Activated CD8-positive, alpha-beta memory T cell treated with anti-CD3 and anti-CD28 coated beads, Interleukin-2, amount 50 U/mL, for 48 hours (primary cell): ENCODE measurements around the gene ST7.
"Not testable (repeated sequence)": the region's sequence is repeated elsewhere in the genome, so short reads cannot be mapped to it uniquely, and the experiment has no call there.

Source experiments
- DNase-seq: peaks from one replicate; pipeline ENCODE4 v3.0.0-alpha.2; 2020

Gene ST7

DNA sequence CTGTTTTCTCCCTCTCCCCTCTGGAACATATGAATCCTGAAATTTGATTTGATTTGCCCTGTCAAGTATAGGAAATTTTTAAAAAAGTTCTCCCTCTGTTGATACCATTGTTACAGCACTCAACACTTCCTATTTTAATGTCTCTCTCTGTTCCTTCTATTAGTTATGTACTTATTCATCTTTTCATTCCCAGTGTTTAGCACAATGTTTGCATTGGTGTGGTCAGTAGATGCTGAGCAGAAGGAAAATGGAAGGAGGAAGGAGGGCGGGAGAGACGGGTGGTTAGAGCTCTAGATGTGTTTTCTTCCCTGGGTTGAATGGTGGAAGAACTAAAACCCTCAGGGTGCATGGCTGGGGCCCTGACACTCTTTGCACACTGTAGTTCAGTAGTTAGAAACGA, 290.1 kb downstream of the ST7 start:
- DNase-seq = no peak

DNA sequence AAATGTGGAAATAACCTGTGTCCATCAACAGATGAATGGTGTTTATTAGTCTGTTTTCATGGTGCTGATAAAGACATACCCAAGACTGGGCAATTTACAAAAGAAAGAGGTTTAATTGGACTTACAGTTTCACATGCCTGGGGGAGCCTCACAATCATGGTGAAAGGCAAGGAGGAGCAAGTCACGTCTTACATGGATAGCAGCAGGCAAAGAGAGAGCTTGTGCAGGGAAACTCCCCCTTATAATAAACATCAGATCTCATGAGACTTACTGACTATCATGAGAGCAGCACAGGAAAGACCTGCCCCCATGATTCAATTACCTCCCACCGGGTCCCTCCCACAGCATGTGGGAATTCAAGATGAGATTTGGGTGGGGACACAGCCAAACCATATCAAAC, 292.4 kb downstream of the ST7 start:
- DNase-seq = not testable (repeated sequence)

DNA sequence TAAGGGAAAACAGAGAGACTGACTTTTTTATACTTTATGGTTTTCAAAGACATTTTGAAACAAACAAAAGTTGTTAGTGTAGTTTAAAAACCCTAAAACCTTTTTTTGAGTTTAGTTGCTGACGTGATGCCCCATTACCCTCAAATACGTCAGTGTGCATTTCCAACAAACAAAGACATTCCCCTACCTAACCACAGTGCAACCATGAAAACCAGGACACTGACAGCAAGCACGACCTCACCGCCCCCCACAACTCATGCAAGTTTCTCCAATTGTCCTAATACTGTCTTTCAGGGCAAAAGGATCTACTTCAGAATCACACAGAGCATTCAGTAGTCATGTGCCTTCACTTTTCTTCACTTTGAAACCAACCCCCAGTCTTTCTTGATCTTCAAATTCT, 294.5 kb downstream of the ST7 start:
- no peak for DNase-seq

DNA sequence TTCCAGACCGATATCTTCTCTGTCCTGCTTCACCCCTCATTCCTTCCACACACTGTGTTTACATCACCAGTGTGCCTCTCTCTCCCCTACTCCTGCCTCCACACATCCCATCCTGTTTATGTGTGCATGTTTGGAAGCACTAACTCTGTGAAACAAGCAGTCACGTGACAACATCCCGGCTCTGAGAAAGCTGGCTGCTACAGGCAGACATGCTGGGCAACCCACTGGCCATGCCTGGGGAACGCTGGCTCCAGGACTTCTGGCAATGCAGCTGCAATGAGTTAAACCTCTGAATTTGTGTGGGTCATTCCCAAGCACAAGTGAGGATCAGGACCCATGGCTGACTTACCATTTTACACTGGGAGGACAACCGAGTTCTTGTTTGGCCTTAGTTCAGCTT, 295.5 kb downstream of the ST7 start:
- no peak for DNase-seq

DNA sequence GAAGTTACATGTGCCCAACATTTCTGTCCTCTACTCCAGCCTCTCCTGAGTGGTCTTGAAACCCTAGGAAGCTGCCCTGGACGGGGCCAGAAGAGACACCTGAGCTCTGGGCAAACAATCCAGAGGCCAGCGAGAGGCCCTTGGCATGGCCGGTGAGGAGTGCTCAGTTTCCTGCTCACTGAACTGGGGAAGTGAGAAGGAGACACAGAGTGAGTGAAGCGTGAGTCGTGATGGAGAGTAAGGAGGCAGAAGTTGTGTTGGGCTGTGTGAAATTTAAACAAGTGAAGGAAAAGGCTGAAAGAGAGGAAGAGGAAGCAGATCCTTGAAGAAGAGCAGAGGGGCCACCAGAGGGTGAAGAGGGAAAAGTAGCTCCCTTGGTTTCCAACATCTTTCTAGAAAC, 296.4 kb downstream of the ST7 start:
- no peak for DNase-seq

DNA sequence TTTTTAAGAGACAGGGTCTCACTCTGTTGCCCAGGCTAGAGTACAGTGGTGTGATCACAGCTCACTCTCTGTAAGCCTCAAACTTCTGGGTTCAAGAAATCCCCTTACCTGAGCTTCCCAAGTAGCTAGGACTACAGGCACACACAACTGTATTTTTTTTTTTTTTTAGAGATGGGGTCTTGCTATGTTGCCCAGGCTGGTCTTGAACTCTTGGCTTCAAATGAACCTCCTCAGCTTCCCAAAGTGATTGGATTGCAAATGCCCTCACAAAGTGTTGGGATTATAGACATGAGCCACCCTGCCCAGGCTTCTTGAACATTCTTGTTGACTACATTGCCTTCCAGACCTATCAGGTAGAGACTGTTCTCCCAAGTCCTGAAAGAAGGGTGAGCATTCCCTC, 296.9 kb downstream of the ST7 start:
- no peak for DNase-seq

DNA sequence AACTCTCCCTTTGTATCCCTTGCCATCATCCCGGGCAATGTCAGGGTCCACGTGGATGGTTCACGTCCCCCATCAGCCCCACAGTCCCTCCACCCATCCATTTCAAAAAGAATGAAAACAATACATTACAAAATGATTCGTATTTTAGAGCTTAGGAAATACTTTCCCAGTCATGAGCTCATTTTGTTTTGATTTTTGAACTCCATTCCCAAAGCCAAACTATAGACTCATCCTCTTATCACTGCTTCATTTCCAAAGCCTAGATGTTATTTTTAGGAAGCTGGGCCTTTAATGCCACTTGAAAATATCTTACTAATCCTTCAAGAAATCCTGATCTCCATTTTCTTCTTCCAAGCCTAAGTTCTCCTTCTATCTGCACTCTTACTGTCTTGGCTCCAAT, 297.5 kb downstream of the ST7 start:
- DNase-seq = no peak

DNA sequence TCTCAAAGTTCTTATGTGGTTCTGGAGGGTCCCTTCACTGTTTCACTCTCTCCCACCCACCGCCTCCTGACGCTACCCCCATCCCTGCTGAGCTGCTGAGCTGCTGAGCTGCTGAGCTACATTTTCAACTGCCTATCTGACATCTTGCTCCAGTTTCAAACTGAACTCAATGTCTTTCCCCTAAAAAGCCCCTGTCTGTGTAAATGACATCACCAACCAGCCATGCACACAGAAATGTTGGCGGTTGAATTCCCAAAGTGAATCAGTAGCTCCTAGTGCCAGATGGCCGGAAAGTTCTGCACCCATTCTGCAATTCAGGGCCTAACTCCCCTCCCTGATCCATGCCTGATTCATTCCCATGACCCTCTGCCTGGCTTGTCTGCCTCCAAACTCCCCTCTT, 298.4 kb downstream of the ST7 start:
- DNase-seq = no peak

DNA sequence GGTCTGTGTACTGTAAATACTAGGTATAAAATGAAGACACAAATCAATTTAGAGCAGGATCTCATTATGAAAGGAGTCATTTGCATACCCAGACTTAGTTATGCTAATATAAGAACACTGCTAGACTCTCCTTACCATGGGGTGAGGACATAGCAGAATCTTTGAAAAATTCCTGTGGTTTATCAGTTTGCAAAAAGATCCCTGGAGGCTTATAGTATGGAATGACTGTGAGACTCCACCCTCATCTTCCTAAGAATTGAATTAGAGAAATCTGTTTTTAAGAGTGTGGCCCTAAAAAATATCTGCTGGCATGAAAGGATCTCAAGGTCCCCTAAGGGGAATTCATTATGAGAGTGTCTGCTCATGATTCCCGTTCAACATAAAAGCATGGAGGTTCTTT, 306.3 kb downstream of the ST7 start:
- no peak for DNase-seq

DNA sequence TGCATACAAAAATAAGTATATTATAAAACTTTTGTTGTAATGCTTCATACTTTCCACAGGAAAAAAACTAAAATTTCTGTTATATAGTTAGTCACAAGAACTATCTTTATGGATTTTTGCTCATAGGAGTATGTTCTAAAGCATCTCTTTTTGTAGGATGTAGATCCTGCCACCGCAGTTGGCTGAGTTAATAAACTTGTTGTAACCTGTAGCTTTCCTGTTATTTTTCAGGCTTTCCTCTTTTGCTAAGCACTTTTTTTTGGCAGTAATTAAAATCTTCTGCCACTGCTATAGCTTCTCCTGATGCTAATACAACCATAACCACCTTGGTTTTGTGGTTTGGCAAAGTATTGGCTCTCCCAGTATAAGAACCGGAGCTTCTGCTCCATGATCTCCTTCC, 309.2 kb downstream of the ST7 start:
- DNase-seq = no peak

DNA sequence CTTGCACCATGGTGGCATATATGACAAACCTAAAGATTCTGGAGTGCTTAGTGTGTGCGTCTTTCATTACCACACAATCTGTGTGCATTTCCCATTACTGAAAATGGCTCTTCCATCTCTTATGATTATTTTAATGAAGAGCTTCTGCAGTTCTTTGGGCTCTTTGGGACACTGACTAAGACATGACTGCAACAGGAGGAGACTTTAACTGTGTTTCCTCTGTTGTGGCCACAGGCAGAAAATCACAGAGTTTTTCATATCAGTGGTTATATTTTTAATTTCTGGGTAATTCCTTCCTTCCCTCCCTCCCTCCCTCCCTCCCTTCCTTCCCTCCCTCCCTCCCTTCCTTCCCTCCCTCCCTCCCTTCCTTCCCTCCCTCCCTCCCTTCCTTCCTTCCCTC, 311.4 kb downstream of the ST7 start:
- no peak for DNase-seq

DNA sequence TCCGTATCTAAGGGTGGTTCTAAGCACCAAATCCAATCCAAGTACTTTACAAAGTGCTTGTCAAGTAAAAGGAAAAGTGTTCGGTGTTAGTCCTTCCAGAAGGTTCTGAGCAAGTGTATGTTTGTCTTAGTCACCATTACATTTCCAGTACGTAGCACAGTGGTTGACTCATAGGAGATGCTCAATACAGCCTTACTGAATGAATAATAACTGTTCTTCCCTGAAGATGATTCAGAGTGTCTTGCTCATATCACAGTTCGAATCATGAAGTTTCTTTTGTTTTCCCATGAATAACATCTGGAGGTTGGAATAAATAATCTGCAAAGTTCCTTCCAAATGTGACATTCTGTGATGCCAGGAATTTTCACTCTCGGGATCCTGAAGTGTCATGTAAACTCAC, 316.1 kb downstream of the ST7 start:
- DNase-seq = no peak

DNA sequence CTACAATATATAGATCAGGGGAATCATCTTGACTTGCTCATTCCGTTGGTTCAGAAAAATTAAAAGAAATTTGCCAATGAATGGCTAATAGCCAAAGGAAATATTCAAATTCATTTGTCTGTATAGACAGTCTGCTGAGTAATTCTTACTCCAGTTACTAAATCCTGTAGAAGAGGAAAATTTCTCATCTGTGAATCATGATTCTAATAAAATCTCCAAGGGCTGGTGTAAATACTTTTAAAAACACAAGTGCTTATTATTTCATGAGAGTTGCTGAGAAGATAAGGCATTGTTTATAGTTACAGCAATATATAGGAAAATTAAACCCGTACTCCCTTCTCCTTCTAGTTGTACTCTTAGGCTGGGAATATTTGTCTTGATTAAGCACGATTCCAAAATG, 316.6 kb downstream of the ST7 start:
- no peak for DNase-seq

DNA sequence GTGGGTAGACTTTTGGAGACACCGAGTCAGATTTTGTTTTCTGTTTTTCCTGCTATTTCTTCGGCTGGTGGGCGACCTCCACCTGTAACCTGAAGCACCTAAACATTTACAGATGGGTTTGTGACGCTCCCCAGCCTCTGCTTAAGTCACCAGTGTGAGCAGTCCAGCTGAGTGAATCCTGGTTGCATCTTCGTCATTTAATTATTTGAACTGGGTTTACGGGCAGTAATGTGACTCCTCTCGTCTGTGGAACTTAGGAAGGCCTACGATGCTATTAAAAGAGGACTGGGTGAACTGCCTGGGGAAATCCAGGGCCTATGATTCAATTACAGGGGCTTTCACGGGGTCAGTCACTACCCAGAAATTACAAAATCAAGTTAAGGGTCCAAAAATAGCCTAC, 317.1 kb downstream of the ST7 start:
- no peak for DNase-seq

DNA sequence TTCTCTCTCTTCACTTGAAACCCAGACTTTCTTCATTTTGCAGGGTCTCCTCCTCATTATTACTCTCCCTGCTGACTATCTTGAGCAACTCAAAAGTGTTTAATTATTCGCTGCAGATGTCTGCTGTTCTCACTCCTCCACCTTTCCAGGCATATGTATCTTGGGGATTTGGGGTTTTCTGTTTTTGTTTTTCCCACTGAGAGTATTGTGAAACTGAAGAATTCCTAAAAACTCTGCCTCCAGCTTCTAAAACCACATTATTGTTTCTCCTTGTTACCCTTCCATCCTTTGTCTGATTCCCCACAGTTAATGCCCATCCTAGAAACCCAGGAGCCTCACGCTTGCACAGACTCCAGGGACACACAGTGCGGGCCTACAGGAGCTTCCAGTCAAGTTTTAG, 318.3 kb downstream of the ST7 start:
- no peak for DNase-seq

DNA sequence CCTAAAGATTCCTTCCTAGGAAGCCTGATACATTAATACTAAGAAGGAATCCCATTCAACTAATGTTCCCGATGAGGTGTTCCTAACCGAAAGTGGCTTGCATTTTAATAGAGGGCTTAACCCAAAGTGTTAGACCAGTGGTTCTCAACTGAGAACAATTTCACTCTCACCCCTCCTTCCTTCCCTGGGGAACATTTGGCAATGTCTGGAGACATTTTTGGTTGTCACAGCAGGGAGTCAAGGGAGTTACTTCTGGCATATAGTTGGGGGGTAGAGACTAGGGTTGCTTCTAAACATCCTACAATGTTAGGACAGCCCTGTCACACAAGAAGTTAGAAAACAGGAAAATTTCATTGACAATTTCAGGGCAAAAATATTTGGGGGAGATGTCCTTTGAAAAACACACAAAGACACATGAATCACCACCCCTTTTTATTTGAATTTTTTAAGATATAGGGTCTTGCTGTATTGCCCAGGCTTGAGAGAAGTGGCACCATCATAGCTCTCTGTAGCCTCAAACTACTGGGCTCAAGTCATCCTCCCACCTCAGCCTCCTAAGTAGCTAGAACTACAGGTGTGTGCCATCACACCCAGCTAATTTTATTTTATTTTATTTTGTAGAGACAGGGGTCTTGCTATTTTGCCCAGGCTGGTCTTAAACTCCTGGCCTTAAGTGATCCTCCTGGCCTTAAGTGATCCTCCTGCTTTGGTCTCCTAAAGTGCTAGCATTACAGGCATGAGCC, 318.9 kb downstream of the ST7 start:
- no peak for DNase-seq

DNA sequence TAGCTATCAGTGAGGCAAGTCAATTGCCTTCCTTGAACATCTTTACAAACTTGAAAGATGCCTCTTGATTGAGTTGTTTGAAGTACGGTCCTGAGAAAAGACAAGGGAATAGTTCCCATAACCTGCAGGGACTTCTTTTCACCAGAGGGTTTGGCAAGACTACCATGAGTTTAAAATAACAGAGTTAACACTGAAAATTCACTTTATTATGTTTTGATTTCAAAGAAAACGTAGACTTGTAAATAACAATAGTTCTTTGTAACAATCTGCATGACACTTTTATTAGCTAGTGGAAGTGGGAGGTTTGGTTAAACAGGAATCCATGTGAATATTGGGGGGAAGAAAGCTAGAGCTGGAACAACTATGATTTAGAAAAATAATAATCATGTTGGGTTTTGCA, 320.0 kb downstream of the ST7 start:
- no peak for DNase-seq

DNA sequence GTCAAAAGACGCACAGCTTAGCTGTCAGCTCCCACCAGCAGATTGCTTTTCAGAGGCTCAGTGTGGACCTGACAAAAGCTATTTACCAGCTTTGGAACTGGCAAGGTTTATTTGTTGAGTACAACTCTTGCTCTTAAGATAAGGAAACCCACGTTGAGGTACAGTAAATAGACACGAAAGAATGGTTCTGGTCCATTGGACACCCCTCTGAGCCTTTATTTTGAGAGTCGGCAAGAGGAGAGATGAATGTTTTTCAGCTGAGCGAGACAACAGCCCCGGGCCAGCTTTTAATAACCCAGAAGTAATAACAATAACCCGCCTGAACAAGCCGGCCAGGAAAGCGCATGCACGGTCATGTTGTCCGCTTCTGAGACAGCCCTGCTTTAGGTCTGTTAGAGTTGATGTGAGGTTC, 320.5 kb downstream of the ST7 start:
- DNase-seq = no peak

DNA sequence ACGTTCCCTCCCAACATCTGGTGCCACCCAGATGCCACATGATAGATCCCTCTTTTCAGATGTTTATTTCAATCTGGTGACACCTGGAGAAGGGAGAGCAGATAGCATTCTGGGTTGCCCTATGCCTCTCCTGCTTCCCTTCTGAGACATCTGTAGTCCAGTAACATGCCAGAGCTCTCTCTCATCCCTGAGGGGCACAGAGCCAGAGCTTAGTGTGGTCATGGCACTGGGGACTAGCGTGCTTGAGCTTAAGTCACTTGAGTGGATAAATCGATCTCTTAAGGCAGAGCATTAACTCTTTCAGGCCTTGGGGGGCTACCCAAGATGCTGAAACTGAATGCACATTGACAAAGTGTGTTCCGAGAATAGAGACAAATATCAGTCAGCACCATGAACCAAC, 321.6 kb downstream of the ST7 start:
- no peak for DNase-seq

DNA sequence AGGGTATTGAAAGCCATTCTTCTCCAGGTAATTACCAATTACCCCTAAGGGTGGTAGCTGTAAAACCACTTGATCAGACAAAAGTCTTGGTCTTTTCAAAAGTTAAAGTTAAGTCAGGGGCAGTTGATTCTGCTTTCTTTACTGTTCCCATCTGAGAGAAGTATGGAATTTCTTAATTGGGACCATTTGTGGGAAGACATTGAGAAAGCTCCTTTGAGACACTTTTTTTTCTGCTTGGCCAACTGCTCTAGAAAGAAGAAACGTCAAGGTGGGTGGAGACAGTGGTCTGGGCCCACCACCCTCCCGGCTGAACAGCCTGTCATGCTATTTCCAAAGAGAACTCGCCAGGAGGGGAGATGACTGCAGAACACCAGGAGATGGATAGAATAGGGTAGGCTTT, 324.3 kb downstream of the ST7 start:
- DNase-seq = no peak

DNA sequence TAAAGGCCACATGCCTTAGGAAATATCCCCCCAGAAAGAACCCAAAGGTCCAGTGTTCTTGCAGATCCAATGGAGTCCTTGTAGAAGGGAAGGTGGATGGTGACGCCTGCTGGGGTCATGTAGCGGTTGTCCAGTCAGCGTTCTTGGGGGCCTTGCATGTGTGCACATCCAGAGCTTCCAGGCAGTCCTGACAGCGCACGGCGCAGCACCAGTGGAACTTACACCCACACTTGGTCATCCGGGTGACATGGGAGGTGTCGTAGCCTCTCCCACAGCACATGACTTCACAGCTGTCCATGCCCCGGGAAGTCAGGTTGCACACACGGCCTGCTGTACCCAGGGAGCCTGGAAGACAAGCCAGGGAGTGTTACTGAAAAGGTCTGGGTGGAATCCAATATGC, 324.7 kb downstream of the ST7 start:
- DNase-seq = no peak

DNA sequence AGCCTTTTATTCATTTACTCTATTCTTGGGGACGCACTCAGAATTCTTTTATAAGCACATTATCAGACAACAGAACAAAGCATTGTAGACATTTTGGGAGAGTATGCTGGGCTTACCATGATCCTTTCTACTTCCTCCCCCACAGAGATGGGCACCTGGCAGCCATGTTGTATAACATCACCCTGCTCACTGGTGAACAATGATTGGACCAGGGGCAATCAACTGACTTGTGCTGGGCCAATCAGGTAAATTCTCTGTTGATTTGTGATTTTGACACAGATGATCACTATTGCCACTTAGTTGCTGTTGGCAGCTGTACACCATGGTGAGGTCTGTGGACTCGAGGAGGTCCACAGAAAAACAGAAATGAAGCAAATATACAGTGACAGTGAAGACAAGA, 325.9 kb downstream of the ST7 start:
- no peak for DNase-seq
